ENCODE data around the gene NMUR2.

Gene NMUR2

GRCh38 chr5:152379331-152379730 is 25.7 kb downstream of the NMUR2 start:
- TF ChIP-seq EZH2phosphoT487 (IDR thresholded peaks at IDR 0.05; ENCODE audit: borderline replicate concordance) (no peak), CTCF (conservative IDR thresholded peaks at IDR 0.05; ENCODE audit: low read length) (no peak)
- H3K9me3 ChIP-seq (ENCODE audit: insufficient read depth, low read depth, low read length): no peaks in the 10 kb centered on the region
- no peaks in the 10 kb centered on the region for H3F3A ChIP-seq (ENCODE audit: low read depth)
- H3K36me3 ChIP-seq (ENCODE audit: insufficient read depth, low read length): no peaks in the 10 kb centered on the region
- H3K27me3 ChIP-seq (ENCODE audit: insufficient read depth, low read length, poor library complexity, severe bottlenecking): no peaks in the 10 kb centered on the region
- H3K4me2 ChIP-seq (ENCODE audit: low read depth, low read length, poor library complexity, severe bottlenecking): no peak overlapping the region
- H3K9me2 ChIP-seq (replicated peaks; ENCODE audit: low read depth, low read length): no peaks in the 10 kb centered on the region
- H2AFZ ChIP-seq (ENCODE audit: low read length): no peak overlapping the region
- H3K9ac ChIP-seq (ENCODE audit: low read depth, low read length, poor library complexity, severe bottlenecking): no peak overlapping the region
- H3K4me3 ChIP-seq (ENCODE audit: low read length, poor library complexity, severe bottlenecking): no peak overlapping the region
- no peaks in the 10 kb centered on the region for H3K79me2 ChIP-seq (ENCODE audit: insufficient read depth, low read length)
- no peaks in the 10 kb centered on the region for H3K4me1 ChIP-seq (ENCODE audit: insufficient read depth, low read length, poor library complexity, severe bottlenecking)
- H4K20me1 ChIP-seq (ENCODE audit: insufficient read depth, low read length, poor library complexity, severe bottlenecking): no peaks in the 10 kb centered on the region

DNA sequence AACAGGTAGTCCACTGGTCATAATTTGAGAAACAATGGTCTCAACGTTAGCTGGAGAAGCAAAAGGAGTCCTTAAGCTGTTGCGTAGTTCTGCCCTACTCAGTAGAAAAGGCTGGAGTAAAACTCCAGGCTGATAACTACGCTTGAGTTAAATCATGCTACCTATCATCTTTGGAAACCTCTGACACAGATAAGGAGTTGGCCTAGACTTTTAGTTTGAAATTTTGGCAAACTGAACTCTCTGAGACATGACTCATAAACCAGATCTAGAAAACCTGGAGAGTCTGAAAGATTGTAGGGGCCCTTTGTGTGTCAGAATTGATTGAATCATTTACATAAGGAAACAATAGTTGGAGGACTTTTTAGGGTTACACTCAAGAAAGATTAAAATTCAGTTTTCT is 26.3 kb downstream of the NMUR2 start:
- no peak for TF ChIP-seq EZH2phosphoT487 (IDR thresholded peaks at IDR 0.05; ENCODE audit: borderline replicate concordance)
- no peak for TF ChIP-seq CTCF (conservative IDR thresholded peaks at IDR 0.05; ENCODE audit: low read length)
- Histone ChIP-seq H3K9me3 (ENCODE audit: insufficient read depth, low read depth, low read length) (no peaks in the 10 kb centered on the region), H4K20me1 (ENCODE audit: insufficient read depth, low read length, poor library complexity, severe bottlenecking) (no peaks in the 10 kb centered on the region), H3K36me3 (ENCODE audit: insufficient read depth, low read length) (no peaks in the 10 kb centered on the region), H3K9ac (ENCODE audit: low read depth, low read length, poor library complexity, severe bottlenecking) (no peak overlapping the region), H2AFZ (ENCODE audit: low read length) (no peak overlapping the region), H3K79me2 (ENCODE audit: insufficient read depth, low read length) (no peaks in the 10 kb centered on the region), H3F3A (ENCODE audit: low read depth) (no peaks in the 10 kb centered on the region), H3K4me1 (ENCODE audit: insufficient read depth, low read length, poor library complexity, severe bottlenecking) (no peaks in the 10 kb centered on the region), H3K4me2 (ENCODE audit: low read depth, low read length, poor library complexity, severe bottlenecking) (no peak overlapping the region), H3K27me3 (ENCODE audit: insufficient read depth, low read length, poor library complexity, severe bottlenecking) (no peaks in the 10 kb centered on the region), H3K4me3 (ENCODE audit: low read length, poor library complexity, severe bottlenecking) (no peak overlapping the region), H3K9me2 (replicated peaks; ENCODE audit: low read depth, low read length) (no peaks in the 10 kb centered on the region)

DNA sequence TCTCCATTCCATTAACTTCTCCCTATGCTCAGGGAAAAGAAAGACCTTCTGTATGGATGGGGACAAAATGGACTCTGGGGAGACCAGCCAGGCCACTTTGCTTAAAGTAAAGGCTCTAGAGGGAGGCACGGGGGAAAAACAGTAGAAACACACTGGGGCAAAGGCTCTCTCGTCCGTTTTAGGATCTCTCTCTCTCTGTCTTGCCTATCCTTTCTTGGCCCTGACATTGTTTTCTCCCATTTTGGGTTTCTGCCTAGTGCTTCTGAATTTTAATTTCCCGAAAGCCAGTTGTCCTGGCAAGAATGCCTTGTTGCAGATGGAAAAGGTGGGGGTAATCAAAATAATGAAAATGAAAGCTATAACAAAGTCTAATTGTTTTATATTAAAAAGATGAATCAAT is 28.2 kb downstream of the NMUR2 start:
- Histone ChIP-seq H3K9ac (ENCODE audit: low read depth, low read length, poor library complexity, severe bottlenecking) (no peak overlapping the region), H3F3A (ENCODE audit: low read depth) (no peaks in the 10 kb centered on the region), H3K27me3 (ENCODE audit: insufficient read depth, low read length, poor library complexity, severe bottlenecking) (no peaks in the 10 kb centered on the region), H2AFZ (ENCODE audit: low read length) (no peak overlapping the region), H4K20me1 (ENCODE audit: insufficient read depth, low read length, poor library complexity, severe bottlenecking) (no peaks in the 10 kb centered on the region), H3K36me3 (ENCODE audit: insufficient read depth, low read length) (no peaks in the 10 kb centered on the region), H3K9me3 (ENCODE audit: insufficient read depth, low read depth, low read length) (no peaks in the 10 kb centered on the region), H3K4me1 (ENCODE audit: insufficient read depth, low read length, poor library complexity, severe bottlenecking) (no peaks in the 10 kb centered on the region), H3K79me2 (ENCODE audit: insufficient read depth, low read length) (no peaks in the 10 kb centered on the region), H3K4me3 (ENCODE audit: low read length, poor library complexity, severe bottlenecking) (no peak overlapping the region), H3K9me2 (replicated peaks; ENCODE audit: low read depth, low read length) (no peaks in the 10 kb centered on the region), H3K4me2 (ENCODE audit: low read depth, low read length, poor library complexity, severe bottlenecking) (no peak overlapping the region)
- no peak for TF ChIP-seq CTCF (conservative IDR thresholded peaks at IDR 0.05; ENCODE audit: low read length)
- TF ChIP-seq EZH2phosphoT487 (IDR thresholded peaks at IDR 0.05; ENCODE audit: borderline replicate concordance): no peak

All from Loucy (cell line).